AG09319 (cell line): ENCODE data around the gene MARCHF7.
A peak's percentile ranks its signal among the peaks of the same experiment; 100 is the strongest.
"Not testable (repeated sequence)": the region's sequence is repeated elsewhere in the genome, so short reads cannot be mapped to it uniquely, and the experiment has no call there.

Experiments used
- DNase-seq: peaks from one replicate; pipeline ENCODE4 v3.0.0-alpha.2; 2010; ENCODE audit warnings: low read depth; ENCODE audit errors: extremely low read depth
- CTCF ChIP-seq: IDR thresholded peaks from 2 replicates; pipeline ENCODE4 v1.5.1; 2011; ENCODE audit warnings: low read depth, mild to moderate bottlenecking, inconsistent platforms, low read length, moderate library complexity

Gene MARCHF7

DNA sequence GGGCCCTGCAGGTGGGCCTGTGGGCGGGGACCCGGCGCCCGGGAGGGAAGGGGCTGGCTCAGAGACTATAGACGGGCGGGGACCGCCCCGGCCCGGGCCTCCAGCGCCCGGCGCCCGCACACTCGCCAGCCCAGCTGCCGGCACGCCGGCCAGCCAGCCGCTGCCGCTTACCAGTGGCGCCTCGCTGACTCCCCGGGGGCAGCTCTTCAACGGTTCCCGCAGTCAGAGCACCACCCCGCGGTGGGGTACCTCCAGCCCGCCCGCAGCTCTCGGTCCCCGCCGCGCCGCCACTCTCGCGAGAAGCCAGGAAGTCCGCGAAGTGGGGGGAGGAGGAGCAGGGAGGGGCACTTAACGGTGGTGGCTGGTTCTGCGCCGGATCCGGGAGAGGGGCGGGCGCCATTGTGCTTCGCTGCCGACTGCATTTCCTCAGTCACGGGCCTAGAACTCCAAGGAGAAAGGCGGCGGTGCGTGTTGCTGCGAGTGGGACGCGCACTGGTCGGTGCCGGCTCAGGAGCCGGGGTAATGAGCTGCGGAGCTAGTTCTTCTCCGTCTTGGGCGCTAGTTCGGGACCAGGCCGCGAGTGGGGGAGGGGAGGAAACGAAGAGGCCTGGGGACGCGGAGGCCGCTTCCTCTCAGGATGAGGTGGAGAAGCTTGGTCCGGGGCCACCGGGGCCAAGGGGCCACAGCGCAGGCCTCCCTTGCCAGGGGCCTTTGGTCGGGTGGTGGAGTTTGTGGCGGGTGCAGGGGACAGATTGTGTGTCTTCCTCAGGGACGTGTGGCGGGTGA, at the start of gene MARCHF7:
Gene MARCHF7 (plus strand): TSS at position 364 of the 786 bp plus-strand sequence. CDS start 16,517 bp downstream, outside the sequence.
- peak; percentile 58 for TF ChIP-seq CTCF
- peak; percentile 90 for DNase-seq

- not testable (repeated sequence) for DNase-seq
Observed at GRCh38 chr2:159667423-159667822, 44.9 kb upstream of the MARCHF7 start.

DNA sequence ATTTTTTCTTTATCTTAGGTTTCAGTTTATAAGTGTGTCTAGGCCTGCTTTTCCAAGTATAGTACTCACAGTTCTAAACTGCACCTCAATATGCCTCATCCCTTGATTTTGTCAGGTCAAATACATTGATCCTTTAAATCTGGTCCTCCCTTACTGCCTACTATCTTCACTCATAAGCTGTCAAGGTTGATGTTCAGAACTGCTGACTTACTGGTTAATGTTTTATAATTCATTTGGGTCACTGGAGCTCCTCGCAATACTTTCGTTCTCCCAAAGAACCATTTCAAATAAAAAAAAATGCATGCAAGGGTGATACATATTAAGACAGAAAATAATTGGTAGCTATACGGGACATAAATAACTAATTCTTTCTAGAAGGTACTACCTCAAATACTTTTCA, 41.3 kb upstream of the MARCHF7 start:
- DNase-seq = no peak
- no peak for TF ChIP-seq CTCF

GRCh38 chr2:159677654-159678053, 34.7 kb upstream of the MARCHF7 start:
- TF ChIP-seq CTCF = peak; percentile 29
- no peak for DNase-seq

DNA sequence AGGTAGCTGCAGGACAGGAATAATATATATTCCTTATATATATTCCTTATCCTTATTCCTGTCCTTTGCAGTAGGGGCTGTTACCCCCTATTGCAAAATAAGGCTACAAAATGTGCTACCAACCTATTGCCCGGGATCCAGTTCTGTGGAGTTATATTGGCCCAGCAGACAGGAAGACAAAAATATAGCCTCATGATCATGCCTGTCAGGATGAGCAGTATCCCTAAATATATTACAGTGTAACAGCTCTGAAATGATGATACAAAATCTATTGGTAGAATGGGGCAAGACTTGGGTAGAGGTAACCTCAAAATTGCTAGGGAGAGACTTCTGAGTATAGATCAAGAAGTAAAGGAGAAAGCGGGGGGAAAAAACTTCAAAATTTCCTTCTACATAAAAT, 31.6 kb upstream of the MARCHF7 start:
- TF ChIP-seq CTCF = no peak

DNA sequence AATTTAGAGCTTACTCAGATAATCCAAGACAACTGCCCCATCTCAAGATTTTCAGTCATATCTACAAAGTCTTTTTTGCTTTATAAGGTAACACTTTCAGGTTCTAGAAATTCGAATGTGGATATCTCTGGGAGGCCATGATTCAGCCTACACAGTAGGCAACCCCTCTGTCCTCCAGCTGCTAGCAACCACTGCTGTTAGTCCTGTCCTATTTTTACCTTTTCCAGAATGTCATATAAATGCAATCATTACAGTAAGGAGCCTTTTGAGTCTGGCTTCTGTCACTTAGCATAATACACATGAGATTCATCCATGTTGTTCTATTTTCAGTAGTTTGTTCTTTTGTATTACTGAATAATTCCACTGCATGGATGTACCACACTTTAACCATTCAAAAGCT, 28.5 kb upstream of the MARCHF7 start:
- no peak for DNase-seq
- TF ChIP-seq CTCF = no peak

More for the DNA sequence above, 31.6 kb upstream of the MARCHF7 start:
- DNase-seq = no peak

GRCh38 chr2:159684796-159685195, 27.5 kb upstream of the MARCHF7 start:
- TF ChIP-seq CTCF = no peak
- DNase-seq = no peak

GRCh38 chr2:159694500-159695040, 17.7 kb upstream of the MARCHF7 start:
- no peak for DNase-seq

More at GRCh38 chr2:159694500-159695040, 17.7 kb upstream of the MARCHF7 start:
- TF ChIP-seq CTCF = no peak
